Fibroblast of skin of back (primary cell): ENCODE data around the gene SLC6A16.
A peak's percentile ranks its signal among the peaks of the same experiment; 100 is the strongest.
"Not testable (repeated sequence)": the region's sequence is repeated elsewhere in the genome, so short reads cannot be mapped to it uniquely, and the experiment has no call there.

ENCODE experiments used
- DNase-seq: peaks from one replicate; pipeline ENCODE4 v3.0.0-alpha.2; 2013

Gene SLC6A16

GRCh38 chr19:49328741-49329140, 3.8 kb upstream of the SLC6A16 start:
- DNase-seq: no peak

GRCh38 chr19:49327878-49328544, 3.0 kb upstream of the SLC6A16 start:
- DNase-seq: peak; percentile 34

- DNase-seq: no peak
Observed at GRCh38 chr19:49326165-49326704, 1.2 kb upstream of the SLC6A16 start.

GRCh38 chr19:49325756-49326155, 765 bp upstream of the SLC6A16 start:
- not testable (repeated sequence) for DNase-seq

DNA sequence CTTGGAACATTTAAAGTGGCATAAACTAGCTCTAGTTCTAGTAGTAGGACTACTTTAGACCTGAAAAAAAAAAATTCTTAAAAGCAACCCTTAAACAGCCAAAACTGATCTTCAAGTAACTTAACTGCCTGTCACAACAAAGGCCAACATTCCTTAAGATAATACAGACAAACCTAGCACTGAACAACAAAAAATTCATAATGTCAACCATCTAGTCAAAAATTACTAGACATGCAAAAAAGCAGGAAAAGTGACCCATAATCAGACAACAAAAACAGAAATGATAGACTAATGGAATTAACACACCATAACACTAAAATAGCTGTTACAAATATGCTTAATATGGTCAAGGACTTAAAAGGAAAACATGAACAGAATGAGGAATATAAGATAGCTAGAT, 6.7 kb downstream of the SLC6A16 start:
- no peak for DNase-seq

GRCh38 chr19:49316284-49316683, 8.7 kb downstream of the SLC6A16 start:
- DNase-seq: no peak

GRCh38 chr19:49315111-49315510, 9.9 kb downstream of the SLC6A16 start:
- DNase-seq: no peak

- no peak for DNase-seq
Observed at GRCh38 chr19:49309087-49309486, 15.9 kb downstream of the SLC6A16 start.

DNA sequence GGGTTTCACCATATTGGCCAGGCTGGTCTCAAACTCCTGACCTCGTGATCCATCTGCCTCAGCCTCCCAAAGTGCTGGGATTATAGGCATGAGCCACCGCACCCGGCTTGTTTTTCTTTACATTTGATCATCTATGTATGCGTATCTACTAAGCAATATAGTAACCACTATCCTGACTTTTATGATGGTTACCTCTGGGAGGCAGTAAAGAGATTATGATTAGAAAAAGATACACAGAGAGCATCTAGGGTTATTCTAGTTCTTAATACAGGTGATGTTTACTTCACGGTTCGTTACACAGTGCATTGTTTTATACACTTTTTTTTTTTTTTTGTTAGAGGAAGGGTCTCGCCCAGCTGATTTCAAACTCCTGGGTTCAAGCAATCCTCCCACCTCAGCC, 18.3 kb downstream of the SLC6A16 start:
- DNase-seq: not testable (repeated sequence)

DNA sequence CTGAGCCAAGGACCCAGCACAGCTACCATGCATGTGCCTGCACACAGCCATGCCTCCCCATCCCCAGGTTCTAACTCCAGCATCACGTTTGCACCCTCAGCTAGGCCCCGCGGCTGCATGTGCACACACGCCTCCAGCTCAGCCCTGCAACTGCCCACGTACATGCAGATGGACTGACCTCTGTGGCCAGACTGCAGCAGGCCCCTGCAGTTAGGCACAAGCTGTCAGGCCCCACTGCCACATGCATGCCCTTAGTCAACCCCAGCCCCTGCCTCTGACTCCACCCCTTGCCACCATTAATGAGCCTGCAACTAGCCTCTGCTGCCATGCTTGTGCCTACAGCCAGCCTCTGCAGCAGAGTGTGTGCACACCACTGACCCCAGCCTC, 23.1 kb downstream of the SLC6A16 start:
- no peak for DNase-seq

- DNase-seq: peak; percentile 50
Observed at GRCh38 chr19:49301165-49301865, 23.7 kb downstream of the SLC6A16 start.

- not testable (repeated sequence) for DNase-seq
Observed at GRCh38 chr19:49298653-49299052, 26.3 kb downstream of the SLC6A16 start.

DNA sequence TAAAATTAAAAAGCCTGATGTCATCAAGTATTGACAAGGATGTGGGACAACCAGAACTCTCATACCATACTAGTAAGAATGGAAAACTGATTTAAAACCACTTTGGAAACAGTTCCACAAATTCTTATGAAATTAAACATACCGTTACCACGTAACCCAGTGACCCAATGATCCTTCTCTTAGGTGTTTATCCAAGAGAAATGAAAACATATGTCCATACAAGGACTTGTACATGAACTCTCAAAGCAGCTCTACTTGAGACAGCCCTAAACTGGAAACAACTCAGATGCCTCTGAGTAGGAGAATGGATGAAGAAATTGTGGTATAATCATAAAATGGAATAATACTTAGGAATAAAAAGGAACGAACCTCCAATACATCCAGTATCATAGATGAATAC, 27.6 kb downstream of the SLC6A16 start:
- peak; percentile 72 for DNase-seq

DNA sequence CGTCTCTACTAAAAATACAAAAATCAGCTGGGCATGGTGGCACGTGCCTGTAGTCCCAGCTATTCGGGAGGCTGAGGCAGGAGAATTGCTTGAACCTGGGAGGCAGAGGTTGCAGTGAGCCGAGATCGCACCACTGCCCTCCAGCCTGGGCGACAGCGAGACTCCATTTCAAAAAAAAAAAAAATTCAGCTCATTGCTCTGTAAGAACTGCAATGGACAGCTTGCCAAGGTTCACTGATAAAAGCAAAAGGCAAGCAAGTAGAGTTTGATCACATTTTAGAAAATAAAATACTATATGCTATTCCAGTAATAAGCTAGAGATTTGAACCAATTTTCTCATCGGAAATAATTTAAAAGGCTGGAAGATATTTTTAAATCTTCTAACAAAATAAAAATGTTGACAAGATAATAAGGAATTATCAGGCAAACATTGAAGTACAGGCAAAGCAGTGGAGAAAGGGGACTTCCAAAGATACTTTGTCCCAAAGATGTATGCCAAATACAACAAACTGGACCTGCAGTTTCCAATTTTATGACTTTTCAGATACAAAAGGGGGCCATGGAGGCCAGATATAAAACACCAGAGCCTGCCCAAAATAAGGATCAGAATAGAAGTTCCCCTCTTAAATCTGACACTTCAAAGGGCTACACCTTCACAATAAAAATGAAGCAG, 29.6 kb downstream of the SLC6A16 start:
- DNase-seq: no peak

GRCh38 chr19:49294401-49294800, 30.6 kb downstream of the SLC6A16 start:
- no peak for DNase-seq

GRCh38 chr19:49290517-49290916, 34.5 kb downstream of the SLC6A16 start:
- no peak for DNase-seq

DNA sequence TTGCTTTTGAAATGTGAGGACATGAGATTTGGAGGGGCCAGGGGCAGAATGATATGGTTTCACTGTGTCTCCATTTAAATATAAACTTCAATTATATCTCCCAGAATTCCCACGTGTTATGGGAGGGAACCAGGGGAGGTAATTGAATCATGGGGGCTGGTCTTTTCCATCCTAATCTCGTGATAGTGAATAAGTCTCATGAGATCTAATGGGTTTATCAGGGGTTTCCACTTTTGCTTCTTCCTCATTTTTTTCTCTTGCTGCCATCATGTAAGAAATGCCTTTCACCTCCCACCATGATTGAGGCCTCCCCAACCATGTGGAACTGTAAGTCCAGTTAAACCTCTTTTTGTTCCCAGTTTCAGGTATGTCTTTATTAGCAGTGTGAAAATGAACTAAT, 35.7 kb downstream of the SLC6A16 start:
- DNase-seq: not testable (repeated sequence)

GRCh38 chr19:49288205-49288604, 36.8 kb downstream of the SLC6A16 start:
- DNase-seq: not testable (repeated sequence)

DNA sequence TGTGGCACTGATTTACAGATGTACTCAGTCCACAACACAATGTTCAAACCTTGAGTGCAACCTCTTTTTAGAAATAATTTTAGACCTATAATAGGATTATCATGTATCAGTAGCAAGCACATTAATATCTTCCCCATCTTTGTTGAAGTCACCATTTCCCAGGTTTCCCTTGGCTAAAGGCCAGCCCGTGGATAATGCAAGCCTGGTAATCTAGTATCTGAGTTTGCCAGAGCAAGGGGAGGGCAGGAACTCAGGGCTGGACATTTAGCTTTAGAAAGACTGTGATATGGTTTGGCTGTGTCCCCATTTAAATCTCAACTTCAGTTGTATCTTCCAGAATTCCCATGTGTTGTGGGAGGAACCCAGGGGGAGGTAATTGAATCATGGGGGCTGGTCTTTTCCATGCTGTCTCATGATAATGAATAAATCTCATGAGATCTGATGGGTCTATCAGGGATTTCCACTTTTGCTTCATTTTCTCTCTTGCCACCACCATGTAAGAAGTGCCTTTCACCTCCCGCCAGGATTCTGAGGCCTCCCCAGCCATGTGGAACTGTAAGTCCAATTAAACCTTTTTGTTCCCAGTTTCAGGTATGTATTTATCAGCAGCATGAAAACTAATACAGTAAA, 37.7 kb downstream of the SLC6A16 start:
- DNase-seq: no peak

- DNase-seq: no peak
Observed at GRCh38 chr19:49282184-49282583, 42.8 kb downstream of the SLC6A16 start.

DNA sequence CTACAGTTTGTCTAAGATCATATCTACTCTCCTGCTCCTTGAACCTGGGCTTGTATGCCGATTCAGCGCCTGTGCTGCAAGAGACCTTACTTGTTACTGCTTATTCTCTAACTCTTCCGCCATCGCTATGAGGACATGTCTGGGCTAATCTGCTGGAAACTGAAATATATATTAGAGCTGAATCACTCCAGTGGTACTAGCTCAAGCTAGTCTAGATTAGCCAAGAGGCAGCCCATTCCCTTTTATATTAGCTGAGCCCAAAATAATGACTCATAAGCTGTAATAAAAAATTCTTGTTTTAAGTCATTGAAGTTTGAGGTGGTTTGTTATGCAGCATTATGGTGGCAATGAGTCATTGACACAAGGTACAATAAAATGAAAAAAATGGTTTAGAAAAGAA, 52.8 kb downstream of the SLC6A16 start:
- peak; percentile 51 for DNase-seq

GRCh38 chr19:49271080-49271753, 53.8 kb downstream of the SLC6A16 start:
- DNase-seq: peak; percentile 6
